H1 (cell line): Measurements from ENCODE around the gene HSCB. TPM values are rescaled to one million over a fixed set of nuclear protein-coding genes. Genes with fewer than 3 reads are reported as not detected.

Experiments used
- CTCF ChIA-PET: fragments of 300-600 bp; sonication (Branson Sonifier 250); formaldehyde crosslinking; loops from one replicate; lab custom pipeline; 2021; ENCODE audit not compliant: partially characterized antibody; lab: Charles Lee
- POLR2A ChIA-PET: fragments of 300-600 bp; sonication (Branson Sonifier 250); formaldehyde crosslinking; loops from one replicate; lab custom pipeline; 2021; ENCODE audit warnings: inconsistent platforms; ENCODE audit not compliant: partially characterized antibody; lab: Charles Lee
- DNase-seq, 2 experiments: peaks; one replicate each; pipeline versions ENCODE4 v3.0.0 to v3.0.0-alpha.2; 2010 to 2022; ENCODE audit warnings: low spot score in 2 of 2, low read depth in 1 of 2, mixed read lengths in 1 of 2
- FAIRE-seq: peaks from 2 replicates; lab custom pipeline; 2011; peaks lifted over from hg19 to GRCh38; lab: Jason Lieb, UNC
- H2AFZ ChIP-seq: 2 replicates; pipeline ENCODE4 v1.8.1; 2012; ENCODE audit warnings: low read length, inconsistent platforms
- H2AK5ac ChIP-seq: 2 replicates; pipeline ENCODE4 v1.6.1; 2013; ENCODE audit warnings: low read depth, low read length
- H2BK120ac ChIP-seq: replicated peaks from 2 replicates; pipeline ENCODE3; 2013; ENCODE audit warnings: low read depth, low read length, inconsistent platforms
- H2BK12ac ChIP-seq: 2 replicates; pipeline ENCODE4 v1.6.1; 2013; ENCODE audit warnings: low read depth, low read length
- H2BK15ac ChIP-seq: 2 replicates; pipeline ENCODE4 v1.6.1; 2013; ENCODE audit warnings: low read length
- H2BK20ac ChIP-seq: 2 replicates; pipeline ENCODE4 v1.6.1; 2013; ENCODE audit warnings: low read length
- H2BK5ac ChIP-seq: 2 replicates; pipeline ENCODE4 v1.6.1; 2013; ENCODE audit warnings: low read depth, low read length
- H3K14ac ChIP-seq: 2 replicates; pipeline ENCODE4 v1.6.1; 2013; ENCODE audit warnings: inconsistent platforms; ENCODE audit not compliant: insufficient read length
- H3K18ac ChIP-seq: 2 replicates; pipeline ENCODE4 v1.6.1; 2013; ENCODE audit warnings: low read length; ENCODE audit errors: extremely low read depth
- H3K23ac ChIP-seq: 2 replicates; pipeline ENCODE4 v1.6.1; 2013; ENCODE audit warnings: inconsistent platforms; ENCODE audit not compliant: insufficient read length
- H3K23me2 ChIP-seq: 2 replicates; pipeline ENCODE4 v1.6.1; 2013; ENCODE audit warnings: low read depth, low read length
- H3K27ac ChIP-seq: 2 replicates; pipeline ENCODE4 v1.6.1; 2011; ENCODE audit warnings: low read depth, low read length, inconsistent platforms
- H3K27me3 ChIP-seq, 4 experiments: replicated peaks in 1 of 4; 1 replicate in 1 of 4; 2 replicates in 3 of 4; pipeline versions ENCODE4 v1.6.1 to v1.8.1; 2011 to 2013; ENCODE audit warnings: low read length in 3 of 4, mild to moderate bottlenecking in 3 of 4, inconsistent platforms in 2 of 4, mixed read lengths in 2 of 4, moderate library complexity in 1 of 4; ENCODE audit not compliant: control insufficient read depth in 3 of 4, insufficient read depth in 3 of 4; ENCODE audit errors: extremely low read depth in 1 of 4
- H3K36me3 ChIP-seq, 4 experiments: 2 replicates each; pipeline versions ENCODE4 v1.6.1 to v1.8.1; 2011 to 2013; ENCODE audit warnings: mild to moderate bottlenecking in 4 of 4, low read length in 3 of 4, moderate library complexity in 2 of 4, control low read depth in 1 of 4, inconsistent platforms in 1 of 4; ENCODE audit not compliant: insufficient read depth in 4 of 4, control insufficient read depth in 2 of 4
- H3K4ac ChIP-seq: replicated peaks from 2 replicates; pipeline ENCODE3; 2013; ENCODE audit warnings: low read length, low read depth, mixed read lengths, inconsistent platforms; ENCODE audit not compliant: insufficient read length
- H3K4me1 ChIP-seq, 4 experiments: replicated peaks in 1 of 4; 1 replicate in 1 of 4; 2 replicates in 3 of 4; pipeline versions ENCODE4 v1.6.1 to v1.8.1; 2011 to 2013; ENCODE audit warnings: low read length in 3 of 4, inconsistent platforms in 2 of 4, mixed read lengths in 1 of 4; ENCODE audit not compliant: insufficient read depth in 4 of 4, control insufficient read depth in 3 of 4
- H3K4me2 ChIP-seq, 2 experiments: 2 replicates each; pipeline versions ENCODE4 v1.6.1 to v1.8.1; 2011 to 2013; ENCODE audit warnings: low read depth in 2 of 2, low read length in 2 of 2, control low read depth in 1 of 2, inconsistent platforms in 1 of 2, mild to moderate bottlenecking in 1 of 2; ENCODE audit not compliant: insufficient read depth in 1 of 2
- H3K4me3 ChIP-seq, 4 experiments: fragments of 200-600, 300-600 bp in 1 of 4; sonication (generic), shearing (Covaris generic), sonication (Bioruptor Twin) in 1 of 4; 2 replicates each; pipeline versions ENCODE4 v1.5.1 to v1.8.1; 2011 to 2016; ENCODE audit warnings: low read length in 4 of 4, low read depth in 3 of 4, control low read depth in 2 of 4, inconsistent platforms in 2 of 4, mild to moderate bottlenecking in 2 of 4, mixed read lengths in 1 of 4, moderate library complexity in 1 of 4; ENCODE audit not compliant: insufficient read depth in 2 of 4; ENCODE audit errors: extremely low read depth in 1 of 4
- H3K56ac ChIP-seq: replicated peaks from 2 replicates; pipeline ENCODE3; 2013; ENCODE audit warnings: low read depth, mild to moderate bottlenecking, mixed read lengths, low read length, inconsistent platforms; ENCODE audit not compliant: insufficient read length
- H3K79me1 ChIP-seq: 2 replicates; pipeline ENCODE4 v1.6.1; 2013; ENCODE audit warnings: low read depth, low read length, control low read depth
- H3K79me2 ChIP-seq, 2 experiments: 2 replicates each; pipeline versions ENCODE4 v1.6.1 to v1.8.1; 2012 to 2013; ENCODE audit warnings: low read length in 2 of 2, mild to moderate bottlenecking in 2 of 2, inconsistent platforms in 1 of 2; ENCODE audit not compliant: insufficient read depth in 2 of 2, control insufficient read depth in 1 of 2
- H3K9ac ChIP-seq, 4 experiments: replicated peaks in 1 of 4; 1 replicate in 1 of 4; 2 replicates in 3 of 4; pipeline versions ENCODE4 v1.6.1 to v1.8.1; 2011 to 2013; ENCODE audit warnings: low read depth in 3 of 4, low read length in 3 of 4, control low read depth in 2 of 4, mild to moderate bottlenecking in 2 of 4, moderate library complexity in 2 of 4, inconsistent platforms in 1 of 4; ENCODE audit errors: extremely low read depth in 1 of 4
- H3K9me3 ChIP-seq, 2 experiments: 2 replicates each; pipeline versions ENCODE4 v1.6.1 to v1.8.1; 2012 to 2013; ENCODE audit warnings: mild to moderate bottlenecking in 2 of 2, moderate library complexity in 2 of 2, control low read depth in 1 of 2, inconsistent platforms in 1 of 2, low read depth in 1 of 2, low read length in 1 of 2, mixed read lengths in 1 of 2; ENCODE audit not compliant: insufficient read depth in 2 of 2
- H4K20me1 ChIP-seq, 2 experiments: replicated peaks in 1 of 2; 2 replicates each; pipeline versions ENCODE3 to v1.8.1; 2011 to 2013; ENCODE audit warnings: inconsistent platforms in 2 of 2, low read length in 2 of 2, mild to moderate bottlenecking in 1 of 2; ENCODE audit not compliant: insufficient read depth in 2 of 2, control insufficient read depth in 1 of 2
- H4K5ac ChIP-seq: 2 replicates; pipeline ENCODE4 v1.6.1; 2013; ENCODE audit warnings: low read length, low read depth, mixed read lengths, inconsistent platforms; ENCODE audit not compliant: insufficient read length
- H4K8ac ChIP-seq: 2 replicates; pipeline ENCODE4 v1.8.0; 2013; ENCODE audit warnings: mild to moderate bottlenecking, moderate library complexity, low read length, inconsistent platforms; ENCODE audit not compliant: insufficient read depth; ENCODE audit errors: extremely low read depth
- H4K91ac ChIP-seq: replicated peaks from 2 replicates; pipeline ENCODE3; 2013; ENCODE audit warnings: low read length, mixed read lengths, inconsistent platforms; ENCODE audit not compliant: insufficient read length
- ATF3 ChIP-seq: IDR thresholded peaks from 2 replicates; pipeline ENCODE4 v1.6.1; 2011; ENCODE audit warnings: low read depth, mild to moderate bottlenecking, low read length; ENCODE audit not compliant: insufficient read depth
- CBX8 ChIP-seq: fragments of 300-800, 300-1000 bp; sonication (generic); IDR thresholded peaks from 2 replicates; pipeline ENCODE4 v1.7.1; 2016; ENCODE audit warnings: low read depth, low read length, borderline replicate concordance
- CEBPB ChIP-seq: IDR thresholded peaks from 2 replicates; pipeline ENCODE4 v1.6.1; 2012; ENCODE audit warnings: low read depth, low read length
- FOSL1 ChIP-seq: IDR thresholded peaks from 2 replicates; pipeline ENCODE4 v1.6.1; 2011; ENCODE audit warnings: mild to moderate bottlenecking, low read depth, low read length, moderate library complexity; ENCODE audit not compliant: insufficient read depth
- GTF2F1 ChIP-seq: IDR thresholded peaks from 2 replicates; pipeline ENCODE4 v1.6.1; 2012; ENCODE audit warnings: low read depth, low read length, improper control_type of control experiment, borderline replicate concordance
- HDAC2 ChIP-seq, 2 experiments: fragments of 300-600 bp in 1 of 2; sonication (generic) in 1 of 2; IDR thresholded peaks; 2 replicates each; pipeline ENCODE4 v1.6.1; 2011 to 2012; ENCODE audit warnings: low read depth in 2 of 2, low read length in 2 of 2, mild to moderate bottlenecking in 2 of 2, moderate library complexity in 2 of 2, borderline replicate concordance in 1 of 2, inconsistent platforms in 1 of 2
- HDAC6 ChIP-seq: IDR thresholded peaks from one replicate; pipeline ENCODE4 v1.7.1; 2012; ENCODE audit warnings: low read depth, mild to moderate bottlenecking, inconsistent platforms, low read length, moderate library complexity
- JUND ChIP-seq: IDR thresholded peaks from 2 replicates; pipeline ENCODE4 v1.6.1; 2011; ENCODE audit warnings: mild to moderate bottlenecking, improper control_type of control experiment, low read length
- TAF7 ChIP-seq: optimal IDR thresholded peaks from 2 replicates; pipeline ENCODE3; 2011; ENCODE audit warnings: low read depth, mild to moderate bottlenecking, inconsistent platforms, low read length, moderate library complexity, borderline replicate concordance
- TCF12 ChIP-seq: IDR thresholded peaks from 2 replicates; pipeline ENCODE4 v1.6.1; 2011; ENCODE audit warnings: low read depth, mild to moderate bottlenecking, low read length
- WGBS, 2 experiments: shearing (Covaris generic) in 1 of 2; methylation state at CpG; one replicate each; pipeline versions ENCODE4 v1.1.6 to v1.1.7; 2013 to 2015; ENCODE audit warnings: low lambda C conversion rate in 2 of 2, mixed read lengths in 2 of 2, inconsistent platforms in 1 of 2, low coverage in 1 of 2, missing lambda C conversion rate in 1 of 2; ENCODE audit not compliant: insufficient replicate concordance in 2 of 2, insufficient coverage in 1 of 2, insufficient read length in 1 of 2; ENCODE audit errors: extremely low coverage in 1 of 2, missing lambda C conversion rate in 1 of 2; 5-methylcytosine and 5-hydroxymethylcytosine counted together
- polyA plus RNA-seq, 7 experiments: library from polyadenylated mRNA; depleted of rRNA in 3 of 7; stranded (reverse) in 5 of 7; unstranded in 2 of 7; fragments of >200 nt in 5 of 7; fragments of 200-250 nt in 2 of 7; gene quantifications; 1 replicate in 5 of 7; 2 replicates in 1 of 7; 4 replicates in 1 of 7; pipeline versions ENCODE4 v1.2.1 to v1.2.3, GENCODE V29; 2011 to 2013; ENCODE audit warnings: missing spikeins in 2 of 7, mixed read lengths in 2 of 7
- total RNA-seq: library from RNA; stranded (reverse); fragmentation: NEBNext Ultra II Directional; extraction: Animal tissue kit (Norgen Biotek cat#: 25700); gene quantifications from 2 replicates; pipeline ENCODE4 v1.2.1, GENCODE V29; 2021

The HSCB gene
- total and polyA plus RNA-seq, 2 of the 8 experiments (the other 6 are each of a cell fraction or from before 2014, with no cell fraction given) = 14.7 to 16.6 TPM

DNA sequence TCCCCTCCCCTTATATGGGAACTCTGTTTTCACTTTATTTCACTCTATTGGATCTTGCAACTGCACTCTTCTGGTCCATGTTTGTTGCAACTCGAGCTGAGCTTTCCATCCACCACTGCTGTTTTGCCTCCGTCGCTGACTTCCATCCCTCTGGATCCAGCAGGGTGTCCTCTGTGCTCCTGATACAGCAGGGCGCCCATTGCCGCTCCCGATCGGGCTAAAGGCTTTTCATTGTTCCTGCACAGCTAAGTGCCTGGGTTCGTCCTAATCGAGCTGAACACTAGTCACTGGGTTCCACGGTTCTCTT lies 19.6 kb downstream of the HSCB start:
- H3K79me1 ChIP-seq = no peaks in the 10 kb centered on the region
- H3K36me3 ChIP-seq = peaks cover 0 to 7% (median 3%) of the 10 kb centered on the region in 4 experiments; a peak in 3 of 8 replicates
- 93% methylated on average over 10 of the region's 10 CpGs; no CpG with 5 or more reads in 1 of the 2 experiments for WGBS, 2 experiments
- H3K27ac ChIP-seq = no peak overlapping the region; the same call in 1 of the 2 replicates
- H3K9ac ChIP-seq = no peak overlapping the region
- no peak for TF ChIP-seq TCF12
- no peak for TF ChIP-seq ATF3
- no peak for TF ChIP-seq CEBPB
- no peak for TF ChIP-seq CBX8
- TF ChIP-seq JUND = no peak
- no peak for TF ChIP-seq HDAC2 (IDR thresholded peaks at IDR 0.05; ENCODE audit: borderline replicate concordance in 1 of 2, low read depth in 2 of 2, low read length in 2 of 2)
- TF ChIP-seq HDAC6 = no peak
- TF ChIP-seq TAF7 = no peak
- no peak for TF ChIP-seq GTF2F1
- TF ChIP-seq FOSL1 = no peak
- no peaks in the 10 kb centered on the region for H4K20me1 ChIP-seq
- no peak overlapping the region for H3K14ac ChIP-seq
- H3K23ac ChIP-seq = no peak overlapping the region
- no peaks in the 10 kb centered on the region for H3K27me3 ChIP-seq
- H4K8ac ChIP-seq = no peak overlapping the region
- peak overlapping the region; percentile 99; the same call in 1 of the 2 replicates for H2BK15ac ChIP-seq
- H3K4me1 ChIP-seq = peaks cover 0 to 10% (median 5%) of the 10 kb centered on the region in 4 experiments; a peak in 5 of 7 replicates
- POLR2A ChIA-PET = interaction anchor here (0.7 to 4.3 kb wide), 8 partner anchors 8 to 374 kb away, joined by 3 to 31 read pairs (median 10); partner anchors contain the start of genes CCDC117, CHEK2, HSCB and XBP1
- peak overlapping the region; percentile 98; the same call in 1 of the 2 replicates for H2BK20ac ChIP-seq
- H2BK12ac ChIP-seq = peak overlapping the region; percentile 69; the same call in 1 of the 2 replicates
- DNase-seq (no peak), FAIRE-seq (no peak)
- H4K5ac ChIP-seq = no peak overlapping the region
- H2BK120ac ChIP-seq = no peak overlapping the region
- H3K56ac ChIP-seq = no peak overlapping the region
- H3K23me2 ChIP-seq = no peaks in the 10 kb centered on the region
- H2AFZ ChIP-seq = no peak overlapping the region
- CTCF ChIA-PET = interaction anchor here (1.0 to 2.1 kb wide), 4 partner anchors 12 to 278 kb away, joined by 3 to 6 read pairs (median 5); partner anchors contain the start of gene CCDC117
- peak overlapping the region in 1 of 2 experiments; percentile 51; a peak in 1 of 4 replicates for H3K4me2 ChIP-seq
- no peak overlapping the region for H3K4ac ChIP-seq
- H3K9me3 ChIP-seq = peaks cover 6 to 8% of the 10 kb centered on the region in 2 experiments; a peak in 3 of 4 replicates
- H4K91ac ChIP-seq = peak overlapping the region; percentile 29
- H3K79me2 ChIP-seq = no peaks in the 10 kb centered on the region
- H3K18ac ChIP-seq = peak overlapping the region; percentile 56; the same call in 1 of the 2 replicates
- H2BK5ac ChIP-seq = peak overlapping the region; percentile 78; the same call in 1 of the 2 replicates
- no peak overlapping the region for H2AK5ac ChIP-seq
- H3K4me3 ChIP-seq = no peak overlapping the region
